Nephron (organoid): ENCODE measurements around the gene LRRC56.

Experiments
- H3K27ac Mint-ChIP-seq, 3 experiments: 2 replicates each; pipeline ENCODE4 v1.8.0; 2020; ENCODE audit warnings: mixed read lengths in 3 of 3, mild to moderate bottlenecking in 2 of 3, moderate library complexity in 1 of 3
- H3K27me3 Mint-ChIP-seq: 2 replicates; pipeline ENCODE4 v1.8.0; 2021; ENCODE audit warnings: low read depth, mild to moderate bottlenecking, moderate library complexity, mixed read lengths
- H3K36me3 Mint-ChIP-seq: 2 replicates; pipeline ENCODE4 v1.8.0; 2020; ENCODE audit warnings: low read depth, mixed read lengths
- H3K4me1 Mint-ChIP-seq: 2 replicates; pipeline ENCODE4 v1.8.0; 2020; ENCODE audit warnings: mixed read lengths
- H3K4me3 Mint-ChIP-seq, 3 experiments: 2 replicates each; pipeline ENCODE4 v1.8.0; 2020; ENCODE audit warnings: mild to moderate bottlenecking in 3 of 3, mixed read lengths in 3 of 3, moderate library complexity in 2 of 3
- H3K9me3 Mint-ChIP-seq: 2 replicates; pipeline ENCODE4 v1.8.0; 2020; ENCODE audit warnings: mixed read lengths
- TF ChIP-seq, protein P1 (sequence below), 3 experiments: fragments of 200-600 bp; sonication (generic); IDR thresholded peaks; one replicate each; pipeline ENCODE4 v1.5.0; 2021; ENCODE audit warnings: antibody characterized with exemption in 3 of 3; ENCODE audit not compliant: unreplicated experiment in 3 of 3

The LRRC56 gene

DNA sequence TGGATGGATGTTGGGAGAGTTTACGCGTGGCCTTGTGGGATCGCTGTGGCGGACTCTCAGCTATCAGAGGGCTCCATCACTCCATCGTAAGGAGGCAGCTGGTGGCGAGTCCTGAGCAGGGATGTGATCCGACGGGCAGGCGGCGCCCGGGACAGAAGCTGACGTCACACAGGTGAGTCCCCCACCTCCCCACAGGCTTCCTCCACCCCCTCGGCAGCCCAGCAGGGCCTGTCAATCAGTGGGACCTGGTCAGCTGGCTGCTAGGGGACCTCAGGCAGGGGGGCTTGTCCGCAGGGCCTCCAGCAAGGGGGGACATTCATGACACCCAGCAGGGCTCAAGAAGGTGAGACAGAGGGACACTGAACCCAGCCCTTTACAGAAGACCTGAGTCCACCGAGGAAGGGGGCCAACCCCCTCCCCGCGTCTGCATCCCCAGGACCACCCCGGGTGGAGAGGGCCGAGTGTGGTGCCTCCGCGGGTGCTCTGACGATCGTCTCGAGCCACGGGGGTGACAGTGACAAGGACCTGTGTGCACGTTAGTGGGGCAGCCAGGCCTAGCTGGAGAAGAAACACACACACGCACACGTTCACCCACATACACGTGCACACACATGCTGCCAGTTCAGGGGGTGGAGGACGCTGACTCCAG, 9.0 kb upstream of the LRRC56 start:
- Mint-ChIP-seq H3K36me3 (no peaks in the 10 kb centered on the region), H3K4me3 (no peak overlapping the region), H3K27me3 (peaks cover 3% of the 10 kb centered on the region), H3K4me1 (no peaks in the 10 kb centered on the region), H3K27ac (no peak overlapping the region), H3K9me3 (no peaks in the 10 kb centered on the region)
- TF ChIP-seq, protein P1, sequence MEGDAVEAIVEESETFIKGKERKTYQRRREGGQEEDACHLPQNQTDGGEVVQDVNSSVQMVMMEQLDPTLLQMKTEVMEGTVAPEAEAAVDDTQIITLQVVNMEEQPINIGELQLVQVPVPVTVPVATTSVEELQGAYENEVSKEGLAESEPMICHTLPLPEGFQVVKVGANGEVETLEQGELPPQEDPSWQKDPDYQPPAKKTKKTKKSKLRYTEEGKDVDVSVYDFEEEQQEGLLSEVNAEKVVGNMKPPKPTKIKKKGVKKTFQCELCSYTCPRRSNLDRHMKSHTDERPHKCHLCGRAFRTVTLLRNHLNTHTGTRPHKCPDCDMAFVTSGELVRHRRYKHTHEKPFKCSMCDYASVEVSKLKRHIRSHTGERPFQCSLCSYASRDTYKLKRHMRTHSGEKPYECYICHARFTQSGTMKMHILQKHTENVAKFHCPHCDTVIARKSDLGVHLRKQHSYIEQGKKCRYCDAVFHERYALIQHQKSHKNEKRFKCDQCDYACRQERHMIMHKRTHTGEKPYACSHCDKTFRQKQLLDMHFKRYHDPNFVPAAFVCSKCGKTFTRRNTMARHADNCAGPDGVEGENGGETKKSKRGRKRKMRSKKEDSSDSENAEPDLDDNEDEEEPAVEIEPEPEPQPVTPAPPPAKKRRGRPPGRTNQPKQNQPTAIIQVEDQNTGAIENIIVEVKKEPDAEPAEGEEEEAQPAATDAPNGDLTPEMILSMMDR (IDR thresholded peaks at IDR 0.05; ENCODE audit: unreplicated experiment in 3 of 3) = no peak

DNA sequence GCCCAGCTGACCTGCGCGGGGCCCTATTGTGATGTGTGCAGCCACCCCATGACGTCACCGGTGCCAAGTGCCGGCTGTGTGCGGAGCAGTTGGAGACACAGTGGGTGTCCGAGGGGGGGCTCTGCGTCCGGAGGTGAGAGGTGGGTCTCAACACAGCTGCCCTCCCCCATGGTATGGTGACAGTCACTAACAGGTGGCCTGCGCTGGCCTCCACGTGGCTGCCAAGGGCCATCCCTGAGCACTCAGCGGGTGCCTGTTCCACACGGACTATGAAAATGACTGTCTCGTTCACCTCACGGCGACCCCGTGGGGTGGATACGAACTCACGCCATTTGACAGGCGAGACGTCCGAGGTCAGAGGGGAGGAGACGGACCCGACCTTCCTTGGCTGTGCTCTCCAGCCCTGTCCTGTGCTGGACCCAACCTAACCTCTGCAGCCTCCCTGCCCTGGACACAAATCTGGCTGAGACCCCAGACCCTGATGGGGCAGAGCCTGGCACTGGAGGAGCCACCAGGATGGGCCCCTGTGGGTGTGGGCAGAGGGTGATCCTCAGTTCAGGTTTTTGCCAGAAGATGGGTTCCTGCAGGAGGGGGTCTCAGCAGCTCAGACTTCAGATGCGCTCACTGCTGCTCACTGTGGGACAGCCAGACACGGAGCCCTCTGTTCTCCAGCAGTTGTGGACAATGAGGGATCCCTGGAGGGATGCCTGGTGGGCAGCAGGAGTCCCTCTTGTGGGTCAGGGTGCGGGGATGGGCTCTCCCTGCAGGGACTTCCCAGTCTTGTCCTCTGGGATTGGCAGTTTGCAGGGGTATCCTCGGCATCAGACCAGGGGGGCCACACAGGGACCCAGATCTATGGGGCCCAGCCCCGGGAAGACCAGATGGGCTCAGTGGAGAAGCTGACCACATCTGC, 8.3 kb upstream of the LRRC56 start:
- H3K9me3 Mint-ChIP-seq = no peaks in the 10 kb centered on the region
- H3K4me3 Mint-ChIP-seq = peak overlapping the region in 1 of 3 experiments; percentile 30
- no peaks in the 10 kb centered on the region for H3K36me3 Mint-ChIP-seq
- no peaks in the 10 kb centered on the region for H3K4me1 Mint-ChIP-seq
- H3K27ac Mint-ChIP-seq = no peak overlapping the region
- TF ChIP-seq, protein P1 (IDR thresholded peaks at IDR 0.05; ENCODE audit: unreplicated experiment in 3 of 3) = no peak
- H3K27me3 Mint-ChIP-seq = peaks cover 3% of the 10 kb centered on the region

DNA sequence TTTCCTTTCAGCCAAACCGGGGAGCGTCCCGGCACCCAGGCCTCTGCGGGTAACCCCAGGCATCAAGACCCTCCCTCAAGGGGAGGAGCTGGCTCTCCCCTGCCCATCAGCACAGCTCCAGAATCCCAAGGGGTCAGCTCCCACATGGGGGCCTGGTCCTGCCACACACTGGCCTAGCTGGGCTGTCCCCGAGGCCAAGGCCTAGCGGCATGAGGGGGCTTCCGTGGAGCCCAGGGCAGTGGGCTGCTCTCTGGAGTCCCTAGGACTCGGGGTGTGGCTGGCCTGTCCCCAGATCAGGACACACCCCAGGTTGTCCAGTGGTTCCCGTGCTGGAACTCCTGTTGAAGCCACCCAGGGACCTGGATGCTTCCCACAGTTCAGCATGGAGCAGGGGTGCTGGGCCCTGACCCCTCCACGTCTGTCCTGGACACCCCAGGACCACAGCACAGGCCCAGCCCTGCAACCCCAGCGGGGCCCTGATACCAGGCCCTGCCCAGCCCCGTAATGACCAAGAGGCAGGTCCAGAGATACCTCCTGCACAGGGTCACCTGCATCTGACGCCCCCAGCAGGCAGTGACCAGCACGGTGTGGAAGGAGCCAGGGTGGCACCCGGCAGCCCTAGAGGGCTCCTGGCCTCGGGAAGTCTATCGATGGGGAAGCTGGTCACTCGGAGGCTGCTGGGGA, 7.5 kb upstream of the LRRC56 start:
- TF ChIP-seq, protein P1 (IDR thresholded peaks at IDR 0.05; ENCODE audit: unreplicated experiment in 3 of 3) = no peak
- H3K36me3 Mint-ChIP-seq = no peaks in the 10 kb centered on the region
- H3K27ac Mint-ChIP-seq = no peak overlapping the region
- no peaks in the 10 kb centered on the region for H3K4me1 Mint-ChIP-seq
- H3K27me3 Mint-ChIP-seq = peaks cover 3% of the 10 kb centered on the region
- H3K4me3 Mint-ChIP-seq = peak overlapping the region in 1 of 3 experiments; percentile 48
- no peaks in the 10 kb centered on the region for H3K9me3 Mint-ChIP-seq

DNA sequence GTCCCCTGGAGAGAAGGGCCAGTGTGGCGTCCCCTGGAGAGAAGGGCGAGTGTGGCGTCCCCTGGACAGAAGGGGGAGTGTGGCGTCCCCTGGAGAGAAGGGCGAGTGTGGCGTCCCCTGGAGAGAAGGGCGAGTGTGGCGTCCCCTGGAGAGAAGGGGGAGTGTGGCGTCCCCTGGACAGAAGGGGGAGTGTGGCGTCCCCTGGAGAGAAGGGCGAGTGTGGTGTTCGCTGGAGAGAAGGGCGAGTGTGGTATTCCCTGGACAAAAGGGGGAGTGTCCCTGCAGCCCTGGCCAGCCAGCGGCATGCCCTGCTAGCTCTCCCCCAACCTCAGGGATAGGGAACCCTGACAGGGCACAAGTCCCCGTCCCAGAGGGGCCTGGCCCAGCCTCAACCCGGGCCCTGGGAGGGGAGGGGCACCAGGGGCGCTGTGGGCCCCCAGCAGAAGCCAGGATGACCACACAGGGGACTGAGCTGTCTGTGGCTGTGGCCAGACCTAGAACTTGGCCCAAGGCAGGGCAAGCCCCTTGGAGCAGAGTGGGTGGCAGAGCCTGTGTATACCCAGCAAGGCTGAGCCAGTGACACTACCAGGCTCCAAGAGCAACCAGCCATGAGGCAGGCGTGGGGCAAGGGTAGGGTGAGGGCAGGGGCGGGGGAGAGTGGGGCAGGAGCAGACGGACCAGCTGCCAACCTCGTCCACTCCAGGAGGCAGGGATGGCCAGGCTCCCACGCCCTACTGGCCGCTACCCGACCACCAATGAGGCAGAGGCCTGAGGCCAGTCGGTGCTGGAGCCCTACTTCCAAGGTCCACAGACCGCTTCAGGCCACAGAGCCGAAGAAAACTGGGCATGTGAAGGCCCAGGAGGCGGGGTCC, 6.1 kb upstream of the LRRC56 start:
- Mint-ChIP-seq H3K4me3 (peak overlapping the region; percentile 48 to 74 (median 64)), H3K27ac (no peak overlapping the region), H3K36me3 (no peaks in the 10 kb centered on the region), H3K27me3 (peaks cover 2% of the 10 kb centered on the region), H3K4me1 (peaks cover 2% of the 10 kb centered on the region), H3K9me3 (no peaks in the 10 kb centered on the region)
- TF ChIP-seq, protein P1 (IDR thresholded peaks at IDR 0.05; ENCODE audit: unreplicated experiment in 3 of 3) = no peak

DNA sequence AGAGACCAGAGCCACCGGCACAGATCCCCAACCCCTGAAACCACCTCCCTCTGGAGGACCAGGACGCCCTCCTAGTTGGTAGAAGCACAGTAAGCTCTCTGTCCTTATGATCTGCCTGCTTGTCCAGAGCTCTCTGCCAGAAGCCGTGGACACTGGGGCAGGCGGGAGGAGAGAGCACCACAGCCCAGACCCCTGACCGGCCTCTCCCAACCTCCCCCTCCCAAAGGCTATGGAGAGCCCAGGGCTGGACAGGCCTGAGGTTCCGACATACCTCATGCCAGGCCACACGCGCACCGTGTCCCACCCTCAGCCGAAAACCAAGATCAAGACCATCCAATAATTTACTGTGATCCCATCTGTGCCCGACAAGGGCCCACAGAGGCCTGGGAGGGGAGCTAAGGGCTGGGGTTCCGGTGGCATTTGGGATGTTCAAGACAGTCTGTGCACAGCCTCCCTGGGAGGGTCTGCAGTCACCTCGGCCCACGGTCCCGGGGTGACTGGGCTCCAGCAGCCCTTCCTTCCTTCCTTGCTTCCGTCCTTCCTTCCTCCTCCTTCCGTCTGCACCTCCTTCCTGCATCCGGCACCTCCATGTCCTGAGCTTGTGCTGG, 5.3 kb upstream of the LRRC56 start:
- TF ChIP-seq, protein P1 (IDR thresholded peaks at IDR 0.05; ENCODE audit: unreplicated experiment in 3 of 3) = no peak
- H3K4me3 Mint-ChIP-seq = peak overlapping the region; percentile 48 to 74 (median 64)
- H3K4me1 Mint-ChIP-seq = peaks cover 4% of the 10 kb centered on the region
- no peak overlapping the region for H3K27ac Mint-ChIP-seq
- no peaks in the 10 kb centered on the region for H3K36me3 Mint-ChIP-seq
- no peaks in the 10 kb centered on the region for H3K9me3 Mint-ChIP-seq
- peaks cover 5% of the 10 kb centered on the region for H3K27me3 Mint-ChIP-seq
